Epithelial cell of esophagus (primary cell): ENCODE results near the gene CPA2.

Experiments used
- DNase-seq: peaks from one replicate; pipeline ENCODE4 v3.0.0; 2010; ENCODE audit warnings: low read depth
- H3K4me3 ChIP-seq: 2 replicates; pipeline ENCODE4 v1.5.1; 2011; ENCODE audit warnings: mild to moderate bottlenecking, low read length, control low read depth
- TF ChIP-seq, protein P1 (sequence below): IDR thresholded peaks from 2 replicates; pipeline ENCODE4 v1.5.1; 2011; ENCODE audit warnings: low read depth, mild to moderate bottlenecking, low read length, control low read depth, inconsistent platforms; ENCODE audit not compliant: insufficient read depth; ENCODE audit errors: missing control alignments

The CPA2 gene

DNA sequence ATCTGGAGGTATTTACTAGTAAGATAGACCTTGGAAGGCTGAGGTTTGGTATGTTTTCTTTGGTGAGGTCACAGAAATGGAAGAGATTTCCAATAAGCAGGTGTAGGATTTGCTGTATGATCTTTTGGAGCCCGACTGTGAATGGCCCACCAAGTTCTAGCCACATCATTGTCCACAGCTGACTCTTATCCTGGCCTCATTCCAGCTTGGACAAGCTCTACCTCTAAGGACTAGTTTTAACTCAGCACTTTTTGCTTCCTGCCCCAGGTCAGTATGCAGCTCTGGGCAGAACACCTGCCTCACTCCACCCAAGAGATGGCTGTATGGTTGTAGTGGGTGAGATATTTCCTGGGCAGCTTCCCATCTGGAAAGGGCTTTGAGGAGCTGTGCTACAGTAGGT lies 20.2 kb downstream of the CPA2 start:
- no peak for DNase-seq
- no peak overlapping the region for H3K4me3 ChIP-seq
- TF ChIP-seq, protein P1, sequence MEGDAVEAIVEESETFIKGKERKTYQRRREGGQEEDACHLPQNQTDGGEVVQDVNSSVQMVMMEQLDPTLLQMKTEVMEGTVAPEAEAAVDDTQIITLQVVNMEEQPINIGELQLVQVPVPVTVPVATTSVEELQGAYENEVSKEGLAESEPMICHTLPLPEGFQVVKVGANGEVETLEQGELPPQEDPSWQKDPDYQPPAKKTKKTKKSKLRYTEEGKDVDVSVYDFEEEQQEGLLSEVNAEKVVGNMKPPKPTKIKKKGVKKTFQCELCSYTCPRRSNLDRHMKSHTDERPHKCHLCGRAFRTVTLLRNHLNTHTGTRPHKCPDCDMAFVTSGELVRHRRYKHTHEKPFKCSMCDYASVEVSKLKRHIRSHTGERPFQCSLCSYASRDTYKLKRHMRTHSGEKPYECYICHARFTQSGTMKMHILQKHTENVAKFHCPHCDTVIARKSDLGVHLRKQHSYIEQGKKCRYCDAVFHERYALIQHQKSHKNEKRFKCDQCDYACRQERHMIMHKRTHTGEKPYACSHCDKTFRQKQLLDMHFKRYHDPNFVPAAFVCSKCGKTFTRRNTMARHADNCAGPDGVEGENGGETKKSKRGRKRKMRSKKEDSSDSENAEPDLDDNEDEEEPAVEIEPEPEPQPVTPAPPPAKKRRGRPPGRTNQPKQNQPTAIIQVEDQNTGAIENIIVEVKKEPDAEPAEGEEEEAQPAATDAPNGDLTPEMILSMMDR = no peak

DNA sequence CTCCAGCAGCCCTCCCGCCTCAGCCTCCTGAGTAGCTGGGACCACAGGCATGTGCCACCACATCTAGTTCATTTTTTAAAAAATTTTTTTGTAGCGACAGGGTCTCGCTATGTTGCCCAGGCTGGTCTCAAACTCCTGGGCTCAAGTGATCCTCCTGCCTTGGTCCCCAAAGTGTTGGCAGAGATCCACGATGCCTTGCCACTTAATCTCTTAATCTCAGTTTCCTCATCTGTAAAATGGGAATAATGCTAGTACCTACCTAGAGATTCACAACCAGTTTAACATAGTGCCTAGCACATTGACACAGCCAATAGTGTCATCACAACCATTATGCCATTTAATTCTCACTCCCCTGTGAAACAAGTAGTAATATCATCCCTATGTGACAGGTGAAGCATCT lies 21.5 kb downstream of the CPA2 start:
- DNase-seq = no peak
- no peak overlapping the region for H3K4me3 ChIP-seq
- TF ChIP-seq, protein P1 = no peak

DNA sequence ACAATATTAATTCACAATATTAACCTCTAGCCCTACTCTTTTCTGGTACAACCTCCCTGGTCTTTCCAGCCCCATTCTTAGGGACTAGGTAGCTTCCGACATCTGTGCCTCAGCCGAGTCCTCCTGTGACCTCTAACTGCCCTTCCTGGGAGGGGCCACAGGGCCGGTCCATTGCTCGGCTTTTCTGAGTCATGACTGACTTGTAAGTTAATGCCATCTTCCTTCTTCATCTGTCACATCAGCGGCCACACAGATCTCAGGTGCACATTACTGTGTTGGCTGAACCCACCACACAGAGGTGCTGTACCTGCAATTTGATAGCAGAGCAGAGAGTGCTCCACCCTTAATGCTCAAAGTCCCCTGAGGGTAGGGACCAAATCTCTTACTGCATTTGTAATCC lies 22.2 kb downstream of the CPA2 start:
- TF ChIP-seq, protein P1 = no peak
- peak; percentile 30 for DNase-seq
- no peak overlapping the region for H3K4me3 ChIP-seq

DNA sequence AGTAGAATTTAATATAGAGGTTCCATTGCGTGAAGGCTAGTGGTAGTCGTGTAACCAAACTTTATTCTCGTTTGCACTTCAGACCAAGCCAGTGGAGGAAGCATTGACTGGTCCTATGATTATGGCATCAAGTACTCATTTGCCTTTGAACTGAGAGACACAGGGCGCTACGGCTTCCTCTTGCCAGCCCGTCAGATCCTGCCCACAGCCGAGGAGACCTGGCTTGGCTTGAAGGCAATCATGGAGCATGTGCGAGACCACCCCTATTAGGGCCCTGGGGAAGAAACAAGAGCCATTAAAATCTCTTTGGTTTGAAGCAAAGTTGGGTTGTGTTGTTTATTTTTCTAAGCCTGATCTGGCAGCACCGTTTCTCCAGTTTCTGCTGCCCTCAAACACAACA lies 22.8 kb downstream of the CPA2 start:
- DNase-seq = no peak
- TF ChIP-seq, protein P1 = no peak
- no peak overlapping the region for H3K4me3 ChIP-seq

DNA sequence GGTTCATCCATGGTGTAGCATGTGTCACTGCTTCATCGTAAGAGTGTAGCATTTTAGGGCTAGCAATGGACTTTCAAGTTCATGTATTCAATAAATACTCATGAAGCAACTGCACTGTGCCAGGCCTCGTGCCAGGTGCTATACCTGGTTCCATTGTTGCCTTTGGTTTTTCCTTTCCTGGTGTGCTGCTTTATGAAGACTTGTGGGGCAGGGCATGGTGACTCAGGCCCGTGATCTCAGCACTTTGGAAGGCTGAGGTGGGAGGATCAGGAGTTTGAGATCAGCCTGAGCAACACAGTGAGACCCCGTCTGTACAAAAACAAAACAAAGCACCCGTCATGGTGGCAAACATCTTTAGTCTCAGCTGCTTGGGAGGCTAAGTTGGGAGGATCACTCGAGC lies 24.1 kb downstream of the CPA2 start:
- peak; percentile 96 for DNase-seq
- H3K4me3 ChIP-seq = no peak overlapping the region
- TF ChIP-seq, protein P1 = no peak

DNA sequence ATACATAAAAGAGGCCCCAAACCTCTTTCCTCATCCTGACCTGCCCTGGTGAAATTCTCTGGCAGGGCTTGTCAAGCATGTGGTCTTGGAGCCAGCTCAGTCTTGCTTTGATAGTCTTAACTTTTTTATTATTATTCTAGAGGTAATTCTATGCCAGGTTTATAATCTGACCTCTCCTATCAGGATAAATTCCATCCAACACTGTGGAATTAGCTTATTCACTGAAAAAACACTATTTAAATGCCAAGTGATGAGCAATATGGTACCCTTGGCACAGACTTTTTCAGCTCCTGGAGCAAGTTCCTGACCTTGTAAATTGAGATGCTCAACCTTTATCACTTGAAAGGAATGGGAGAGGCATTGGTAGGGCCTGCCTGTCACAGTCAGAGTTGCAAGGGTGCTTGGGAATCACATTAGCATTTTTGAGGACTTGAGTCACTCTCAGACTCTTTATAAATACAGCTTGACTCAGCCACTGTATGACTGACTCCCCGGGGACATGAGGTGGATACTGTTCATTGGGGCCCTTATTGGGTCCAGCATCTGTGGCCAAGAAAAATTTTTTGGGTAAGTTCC lies 26.1 kb downstream of the CPA2 start, which contains the start of gene CPA4:
CPA4 (plus strand) TSS at position 480 of the 576 bp plus-strand sequence; CDS start at position 500, 20 bp downstream.
- TF ChIP-seq, protein P1 = no peak
- H3K4me3 ChIP-seq = peak within 1 kb of the TSS; percentile 37
- peak; percentile 98 for DNase-seq

DNA sequence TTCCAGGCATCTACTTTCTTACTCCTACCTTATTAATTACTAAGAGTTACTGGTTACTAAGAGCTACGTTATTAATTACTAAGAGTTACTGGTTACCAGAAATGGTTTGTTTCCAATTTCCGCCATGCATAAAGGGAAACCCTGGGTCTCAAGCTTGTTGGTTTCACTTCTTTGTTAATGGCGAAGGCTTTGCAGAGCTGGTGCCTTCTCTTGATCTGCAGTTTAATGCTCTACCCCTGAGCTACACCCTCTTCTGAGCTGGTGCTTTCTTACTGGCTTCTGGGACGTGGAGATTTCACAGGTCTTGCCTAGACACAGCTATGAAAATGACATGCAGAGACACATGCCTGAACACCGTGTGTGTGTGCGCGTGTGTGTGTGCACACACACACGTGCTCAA lies 26.9 kb downstream of the CPA2 start:
- DNase-seq = peak; percentile 29
- peak overlapping the region; percentile 37 for H3K4me3 ChIP-seq
- TF ChIP-seq, protein P1 = no peak
